HepG2 (cell line): ENCODE measurements around the gene SLC18A3. TPM values are rescaled to one million over a fixed set of nuclear protein-coding genes. Genes with fewer than 3 reads are reported as not detected.

Experiments
- ATAC-seq: fragments of 200-7000 bp; cut with Tn5 transposase; 3 replicates; pipeline ENCODE4 v1.9.1; 2020; ENCODE audit warnings: mild to moderate bottlenecking, moderate library complexity
- BruUV-seq: library from RNA; stranded (reverse); fragments of 400-500 nt; replicated peaks from 2 replicates; lab custom pipeline; 2021; lab: Mats Ljungman, UMichigan
- CTCF ChIA-PET: fragments of 300-600 bp; formaldehyde crosslinking; extraction: SDS; loops from one replicate; lab custom pipeline; 2021; ENCODE audit warnings: low total read pairs, inconsistent platforms, low intra/inter-chr PET ratio; lab: Yijun Ruan, JAX
- POLR2A ChIA-PET: fragments of 350-600 bp; sonication (Branson Sonifier 250); formaldehyde crosslinking; loops from one replicate; lab custom pipeline; 2020; ENCODE audit warnings: antibody characterized with exemption, inconsistent platforms; lab: Yijun Ruan, JAX
- DNase-seq: peaks from one replicate; pipeline ENCODE4 v3.0.0-alpha.2; 2015; ENCODE audit warnings: low spot score
- FAIRE-seq: peaks from 3 replicates; lab custom pipeline; 2011; peaks lifted over from hg19 to GRCh38; lab: Jason Lieb, UNC
- H2AFZ ChIP-seq: one replicate; pipeline ENCODE4 v1.6.1; 2011; ENCODE audit warnings: low read length, inconsistent platforms
- H3K27ac ChIP-seq: fragments of 300-600 bp; 3 replicates; pipeline ENCODE4 v1.8.0; 2011; ENCODE audit warnings: mixed run types, mild to moderate bottlenecking, mixed read lengths, low read length, inconsistent platforms; ENCODE audit not compliant: insufficient read depth; ENCODE audit errors: extremely low read length
- H3K27me3 ChIP-seq, 2 experiments: fragments of 200-600 bp in 1 of 2; 2 replicates in 1 of 2; 3 replicates in 1 of 2; pipeline versions ENCODE4 v1.6.0 to v1.8.0; 2011; ENCODE audit warnings: low read length in 2 of 2, mild to moderate bottlenecking in 2 of 2, moderate library complexity in 2 of 2, inconsistent platforms in 1 of 2; ENCODE audit not compliant: insufficient read depth in 2 of 2, control insufficient read depth in 1 of 2
- H3K36me3 ChIP-seq, 2 experiments: fragments of 200-600 bp in 1 of 2; replicated peaks in 1 of 2; 2 replicates in 1 of 2; 3 replicates in 1 of 2; pipeline versions ENCODE4 v1.5.1 to v1.8.0; 2011; ENCODE audit warnings: low read length in 2 of 2, inconsistent platforms in 1 of 2; ENCODE audit not compliant: insufficient read depth in 2 of 2, control insufficient read depth in 1 of 2
- H3K4me1 ChIP-seq: 2 replicates; pipeline ENCODE4 v1.5.1; 2012; ENCODE audit warnings: low read length, inconsistent platforms; ENCODE audit not compliant: insufficient read depth
- H3K4me2 ChIP-seq: 2 replicates; pipeline ENCODE4 v1.6.0; 2011; ENCODE audit warnings: low read depth, low read length, inconsistent platforms
- H3K4me3 ChIP-seq, 3 experiments: fragments of 200-600 bp in 1 of 3; sonication (generic), shearing (Covaris generic) in 1 of 3; replicated peaks in 1 of 3; 2 replicates each; pipeline ENCODE4 v1.5.1; 2011 to 2016; ENCODE audit warnings: low read length in 3 of 3, inconsistent platforms in 2 of 3, low read depth in 2 of 3, mild to moderate bottlenecking in 2 of 3, control low read depth in 1 of 3, mixed read lengths in 1 of 3; ENCODE audit not compliant: insufficient read depth in 1 of 3
- H3K79me2 ChIP-seq: one replicate; pipeline ENCODE4 v1.6.1; 2011; ENCODE audit warnings: low read length, inconsistent platforms; ENCODE audit not compliant: insufficient read depth
- H3K9ac ChIP-seq: 2 replicates; pipeline ENCODE4 v1.6.0; 2011; ENCODE audit warnings: mild to moderate bottlenecking, low read depth, low read length, inconsistent platforms; ENCODE audit not compliant: insufficient read depth
- H3K9me3 ChIP-seq: 2 replicates; pipeline ENCODE4 v1.5.1; 2012; ENCODE audit warnings: mild to moderate bottlenecking, low read length
- H4K20me1 ChIP-seq: 2 replicates; pipeline ENCODE4 v1.6.0; 2011; ENCODE audit warnings: inconsistent platforms, mild to moderate bottlenecking, low read length, moderate library complexity; ENCODE audit not compliant: insufficient read depth
- ATF5 ChIP-seq: sonication (generic); formaldehyde crosslinking; IDR thresholded peaks from 2 replicates; pipeline ENCODE4 v1.4.0; 2020; ENCODE audit warnings: mild to moderate bottlenecking, low read depth, missing genetic modification reagents
- HIC2 ChIP-seq: sonication (generic); formaldehyde crosslinking; IDR thresholded peaks from 2 replicates; pipeline ENCODE4 v1.9.0; 2022; ENCODE audit warnings: low read depth, missing genetic modification reagents
- MATR3 ChIP-seq: sonication (generic); formaldehyde crosslinking; IDR thresholded peaks from 2 replicates; pipeline ENCODE4 v1.4.0; 2020; ENCODE audit warnings: missing genetic modification reagents
- MED1 ChIP-seq: sonication (generic); formaldehyde crosslinking; IDR thresholded peaks from 2 replicates; pipeline ENCODE4 v1.4.0; 2020; ENCODE audit warnings: missing genetic modification reagents
- MIER3 ChIP-seq: IDR thresholded peaks from 2 replicates; pipeline ENCODE4 v1.6.1; 2016; ENCODE audit warnings: missing compliant biosample characterization, borderline replicate concordance
- MXD1 ChIP-seq: sonication (generic); formaldehyde crosslinking; IDR thresholded peaks from 2 replicates; pipeline ENCODE4 v1.4.0; 2020; ENCODE audit warnings: mild to moderate bottlenecking, missing genetic modification reagents
- NCOR1 ChIP-seq: fragments of 200-600 bp; sonication (generic); IDR thresholded peaks from 2 replicates; pipeline ENCODE4 v1.7.0; 2017; ENCODE audit warnings: antibody characterized with exemption, low read length, borderline replicate concordance
- PHB2 ChIP-seq: fragments of 450-650 bp; IDR thresholded peaks from 2 replicates; pipeline ENCODE4 v1.6.1; 2018; ENCODE audit not compliant: partially characterized antibody
- POGZ ChIP-seq: sonication (generic); formaldehyde crosslinking; IDR thresholded peaks from 2 replicates; pipeline ENCODE4 v1.4.0; 2020; ENCODE audit warnings: mild to moderate bottlenecking, missing genetic modification reagents
- SNAPC2 ChIP-seq: sonication (generic); formaldehyde crosslinking; IDR thresholded peaks from 2 replicates; pipeline ENCODE4 v1.8.1; 2022; ENCODE audit warnings: mild to moderate bottlenecking, missing genetic modification reagents
- YEATS4 ChIP-seq: sonication (generic); formaldehyde crosslinking; IDR thresholded peaks from 2 replicates; pipeline ENCODE4 v1.4.0; 2020; ENCODE audit warnings: missing genetic modification reagents, borderline replicate concordance
- ZFP41 ChIP-seq: sonication (generic); formaldehyde crosslinking; IDR thresholded peaks from 2 replicates; pipeline ENCODE4 v1.4.0; 2020; ENCODE audit warnings: mild to moderate bottlenecking, missing genetic modification reagents, borderline replicate concordance
- ZGPAT ChIP-seq: IDR thresholded peaks from 2 replicates; pipeline ENCODE4 v1.6.1; 2016; ENCODE audit warnings: mild to moderate bottlenecking
- ZNF333 ChIP-seq: sonication (generic); formaldehyde crosslinking; IDR thresholded peaks from 2 replicates; pipeline ENCODE4 v1.4.0; 2020; ENCODE audit warnings: mild to moderate bottlenecking, missing genetic modification reagents, borderline replicate concordance
- ZNF414 ChIP-seq: sonication (generic); formaldehyde crosslinking; IDR thresholded peaks from 2 replicates; pipeline ENCODE4 v1.5.0; 2020; ENCODE audit warnings: missing genetic modification reagents
- ZNF430 ChIP-seq: sonication (generic); formaldehyde crosslinking; IDR thresholded peaks from 2 replicates; pipeline ENCODE4 v1.9.0; 2021; ENCODE audit warnings: mild to moderate bottlenecking, missing genetic modification reagents
- ZNF569 ChIP-seq: sonication (generic); formaldehyde crosslinking; IDR thresholded peaks from 2 replicates; pipeline ENCODE4 v1.5.0; 2020; ENCODE audit warnings: mild to moderate bottlenecking, missing genetic modification reagents, moderate library complexity, borderline replicate concordance
- ZNF720 ChIP-seq: sonication (generic); formaldehyde crosslinking; IDR thresholded peaks from 2 replicates; pipeline ENCODE4 v1.4.0; 2020; ENCODE audit warnings: missing genetic modification reagents
- ZNF749 ChIP-seq: sonication (generic); formaldehyde crosslinking; IDR thresholded peaks from 2 replicates; pipeline ENCODE4 v1.8.0; 2022; ENCODE audit warnings: mild to moderate bottlenecking, missing genetic modification reagents, moderate library complexity, borderline replicate concordance
- ZNF782 ChIP-seq: sonication (generic); formaldehyde crosslinking; IDR thresholded peaks from 2 replicates; pipeline ENCODE4 v1.4.0; 2020; ENCODE audit warnings: missing genetic modification reagents, mild to moderate bottlenecking, borderline replicate concordance
- WGBS: methylation state at CpG from one replicate; pipeline ENCODE4 v1.1.6; 2017; ENCODE audit warnings: low lambda C conversion rate; 5-methylcytosine and 5-hydroxymethylcytosine counted together
- in situ Hi-C: cut with HindIII; loops from 2 replicates; pipeline ENCODE4 v1.10.0; 2017; ENCODE audit warnings: low pct_unique_long_range_greater_than_20kb; ENCODE audit not compliant: extremely low pct_ligation_motif_present
- intact Hi-C: fragments of 100-400 bp; cut with micrococcal nuclease; formaldehyde crosslinking; loops from one replicate; pipeline ENCODE4 v1.10.0; 2022; ENCODE audit not compliant: unreplicated experiment
- polyA plus RNA-seq, 8 experiments: library from polyadenylated mRNA; depleted of rRNA in 3 of 8; stranded (reverse) in 7 of 8; unstranded in 1 of 8; fragments of >200 nt; fragmentation: Illumina TruSeq in 4 of 8; extraction: Trizol in 4 of 8; gene quantifications; 2 replicates each; pipeline versions ENCODE4 v1.2.1 to v1.2.3, GENCODE V29; 2011 to 2016; ENCODE audit warnings: low read depth in 4 of 8, missing spikeins in 1 of 8, mixed read lengths in 1 of 8; ENCODE audit not compliant: insufficient read depth in 1 of 8
- total RNA-seq, 5 experiments: library from RNA; depleted of rRNA; stranded (reverse); fragments of >200 nt; fragmentation: Illumina TruSeq; extraction: Trizol; gene quantifications; 2 replicates each; pipeline ENCODE4 v1.2.3, GENCODE V29; 2016; ENCODE audit warnings: low read depth in 1 of 5

Gene SLC18A3
- total and polyA plus RNA-seq, 2 of the 13 experiments (the other 11 are each of a cell fraction or from before 2014, with no cell fraction given), result not detected

- WGBS, result 0% methylated on average over 1 of the region's 1 CpG
- Histone ChIP-seq H3K36me3 (no peaks in the 10 kb centered on the region), H3K27me3 (peaks cover 2 to 14% of the 10 kb centered on the region in 2 experiments; a peak in 3 of 5 replicates), H3K9ac (no peak overlapping the region), H3K4me3 (no peak overlapping the region), H4K20me1 (no peaks in the 10 kb centered on the region), H3K27ac (no peak overlapping the region), H3K4me1 (no peaks in the 10 kb centered on the region), H3K79me2 (no peaks in the 10 kb centered on the region), H3K9me3 (no peaks in the 10 kb centered on the region), H2AFZ (no peak overlapping the region), H3K4me2 (no peak overlapping the region)
- ChIA-PET CTCF (no interaction called here), POLR2A (no interaction called here)
- intact Hi-C loops, result no loop called here
- no TSS peak for BruUV-seq
- ATAC-seq (no peak), DNase-seq (no peak), FAIRE-seq (no peak)
- TF ChIP-seq ZNF720 (CRISPR knock-in tag) (no peak), ZNF414 (CRISPR knock-in tag) (no peak), ZNF749 (CRISPR knock-in tag) (no peak), POGZ (no peak), MXD1 (no peak), ZGPAT (CRISPR knock-in tag) (no peak), MIER3 (CRISPR knock-in tag) (no peak), ZNF430 (CRISPR knock-in tag) (no peak), ZNF782 (no peak), YEATS4 (CRISPR knock-in tag) (no peak), ZNF569 (CRISPR knock-in tag) (no peak), ZFP41 (CRISPR knock-in tag) (no peak), SNAPC2 (no peak), ZNF333 (CRISPR knock-in tag) (no peak), MED1 (CRISPR knock-in tag) (no peak), MATR3 (no peak), PHB2 (no peak), HIC2 (CRISPR knock-in tag) (no peak), NCOR1 (no peak), ATF5 (CRISPR knock-in tag) (no peak)
- in situ Hi-C loops, result no loop called here
Observed at GRCh38 chr10:49562893-49563292, 47.2 kb upstream of the SLC18A3 start.
